Cardiac muscle cell (in vitro differentiated cells and primary cell): Measurements from ENCODE around the gene PDZD2. TPM values are rescaled to one million over a fixed set of nuclear protein-coding genes. Genes with fewer than 3 reads are reported as not detected.
"Not testable (repeated sequence)": the region's sequence is repeated elsewhere in the genome, so short reads cannot be mapped to it uniquely, and the experiment has no call there.

Experiments
- DNase-seq, 2 donors: peaks; one replicate each; pipeline versions ENCODE4 v3.0.0 to v3.0.0-alpha.2; 2010 to 2017; ENCODE audit warnings: low read depth in 1 of 2, low spot score in 1 of 2
- H3K27ac ChIP-seq: fragments of 200-600 bp; sonication (generic); 2 replicates; pipeline ENCODE4 v1.5.1; 2016
- H3K27me3 ChIP-seq: fragments of 200-600 bp; sonication (generic); 2 replicates; pipeline ENCODE4 v1.6.0; 2016; ENCODE audit warnings: control low read depth
- H3K36me3 ChIP-seq: fragments of 200-600 bp; sonication (generic); 2 replicates; pipeline ENCODE4 v1.5.1; 2016; ENCODE audit warnings: control low read depth
- H3K4me1 ChIP-seq: fragments of 200-600 bp; sonication (generic); 2 replicates; pipeline ENCODE4 v1.8.1; 2017; ENCODE audit warnings: low read depth, mild to moderate bottlenecking, mixed run types
- H3K4me3 ChIP-seq: fragments of 200-600 bp; sonication (generic); 2 replicates; pipeline ENCODE4 v1.5.1; 2016; ENCODE audit warnings: mild to moderate bottlenecking
- H3K9me3 ChIP-seq: fragments of 200-600 bp; sonication (generic); 2 replicates; pipeline ENCODE4 v1.5.1; 2017; ENCODE audit warnings: low read depth, mild to moderate bottlenecking, control low read depth
- CTCF ChIP-seq: IDR thresholded peaks from 2 replicates; pipeline ENCODE4 v1.5.1; 2012; ENCODE audit warnings: low read depth, mild to moderate bottlenecking, low read length
- polyA plus RNA-seq: library from polyadenylated mRNA; unstranded; fragments of >200 nt; fragmentation: Nextera tagmentation; extraction: Ambion mirVana; gene quantifications from 2 replicates; pipeline ENCODE4 v1.2.1, GENCODE V29; 2016
- total RNA-seq: library from RNA; depleted of rRNA; stranded (reverse); fragments of >200 nt; gene quantifications from 2 replicates; pipeline ENCODE4 v1.2.3, GENCODE V29; 2016

The PDZD2 gene
- total and polyA plus RNA-seq, 2 experiments from 2014 or later = 3.0 to 3.5 TPM

DNA sequence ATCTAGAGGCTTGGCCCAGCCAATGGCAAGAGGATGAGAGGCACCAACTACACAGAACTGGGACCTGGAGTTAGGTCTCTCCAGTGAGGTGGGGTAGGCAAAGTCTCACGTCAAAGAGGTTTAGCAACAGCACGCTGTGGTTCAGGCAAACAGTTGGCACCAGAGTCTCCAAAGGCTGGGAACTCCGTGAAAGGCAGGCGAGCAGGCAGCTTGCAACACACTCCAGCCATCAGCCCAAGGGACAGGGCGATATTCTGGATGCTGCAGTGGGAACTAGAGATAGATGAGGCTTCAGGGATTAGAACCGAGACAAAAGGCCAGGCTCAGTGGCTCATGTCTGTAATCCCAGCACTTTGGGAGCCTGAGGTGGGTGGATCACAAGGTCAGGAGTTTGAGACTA, 129.1 kb downstream of the PDZD2 start:
- no peak overlapping the region for H3K4me3 ChIP-seq
- H3K36me3 ChIP-seq = no peaks in the 10 kb centered on the region
- no peaks in the 10 kb centered on the region for H3K27me3 ChIP-seq
- no peak for DNase-seq
- no peak overlapping the region for H3K27ac ChIP-seq
- no peak for TF ChIP-seq CTCF
- H3K9me3 ChIP-seq = no peaks in the 10 kb centered on the region
- H3K4me1 ChIP-seq = no peaks in the 10 kb centered on the region

DNA sequence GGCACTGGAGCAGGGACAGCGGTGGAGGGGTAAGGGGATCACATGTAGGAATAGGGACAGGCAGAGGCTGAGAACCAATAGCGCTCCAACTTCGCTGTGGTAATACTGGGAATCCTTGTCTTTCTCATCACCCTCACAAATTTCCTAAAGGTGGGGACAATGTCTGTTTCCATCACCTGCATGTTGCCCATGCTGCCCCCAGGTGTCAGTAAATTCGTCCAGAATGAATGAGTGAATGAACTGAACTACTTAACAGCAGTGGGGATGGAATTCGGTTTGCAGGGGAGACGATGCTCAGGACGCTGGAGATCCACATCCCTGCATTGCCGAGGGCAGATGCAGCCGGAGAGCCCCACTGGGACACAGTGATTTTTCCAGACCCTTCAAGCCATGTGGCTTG, 129.9 kb downstream of the PDZD2 start:
- no peak for DNase-seq
- Histone ChIP-seq H3K27ac (no peak overlapping the region), H3K36me3 (no peaks in the 10 kb centered on the region), H3K4me1 (no peaks in the 10 kb centered on the region), H3K9me3 (no peaks in the 10 kb centered on the region), H3K27me3 (no peaks in the 10 kb centered on the region), H3K4me3 (no peak overlapping the region)
- TF ChIP-seq CTCF = no peak

- Histone ChIP-seq H3K9me3 (no peaks in the 10 kb centered on the region), H3K4me1 (no peaks in the 10 kb centered on the region), H3K27me3 (no peaks in the 10 kb centered on the region), H3K4me3 (no peak overlapping the region), H3K27ac (no peak overlapping the region), H3K36me3 (no peaks in the 10 kb centered on the region)
- no peak for DNase-seq
- TF ChIP-seq CTCF = no peak
Observed at GRCh38 chr5:31769530-31769929, 130.6 kb downstream of the PDZD2 start.

DNA sequence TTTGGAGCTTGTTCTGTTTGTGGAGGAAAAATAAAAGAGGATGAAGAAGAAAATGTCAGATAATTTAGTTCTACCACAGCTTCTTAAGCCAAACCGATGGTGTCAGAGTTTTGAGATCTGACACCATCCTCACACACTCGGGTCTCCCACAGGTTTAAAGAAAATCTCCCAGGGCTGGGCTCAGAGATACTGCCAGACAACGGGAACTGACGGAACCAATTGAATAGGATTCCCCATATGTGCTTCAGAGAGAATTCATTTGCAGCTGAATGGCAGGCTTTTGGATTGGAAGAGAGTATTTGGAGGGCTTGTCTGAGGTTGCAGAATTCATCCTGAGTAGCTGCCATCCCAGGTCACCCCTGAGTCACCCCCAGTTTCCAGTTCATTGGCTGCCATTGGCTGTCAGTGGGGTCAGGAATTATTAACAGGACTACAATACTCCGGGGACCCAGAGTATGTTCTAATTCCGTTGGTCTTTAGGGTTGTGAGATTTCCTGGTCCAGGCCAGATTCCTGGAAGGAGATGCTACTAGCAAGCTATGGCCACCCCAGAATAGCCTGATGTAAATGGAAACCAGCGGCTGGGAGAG, 131.3 kb downstream of the PDZD2 start:
- no peak overlapping the region for H3K4me3 ChIP-seq
- TF ChIP-seq CTCF = no peak
- no peaks in the 10 kb centered on the region for H3K9me3 ChIP-seq
- no peaks in the 10 kb centered on the region for H3K36me3 ChIP-seq
- no peak for DNase-seq
- H3K4me1 ChIP-seq = no peaks in the 10 kb centered on the region
- H3K27me3 ChIP-seq = no peaks in the 10 kb centered on the region
- no peak overlapping the region for H3K27ac ChIP-seq

- H3K4me1 ChIP-seq = no peaks in the 10 kb centered on the region
- no peak overlapping the region for H3K4me3 ChIP-seq
- TF ChIP-seq CTCF = no peak
- H3K27me3 ChIP-seq = no peaks in the 10 kb centered on the region
- no peak overlapping the region for H3K27ac ChIP-seq
- H3K9me3 ChIP-seq = no peaks in the 10 kb centered on the region
- no peaks in the 10 kb centered on the region for H3K36me3 ChIP-seq
- no peak for DNase-seq
Observed at GRCh38 chr5:31770998-31771397, 132.1 kb downstream of the PDZD2 start.

DNA sequence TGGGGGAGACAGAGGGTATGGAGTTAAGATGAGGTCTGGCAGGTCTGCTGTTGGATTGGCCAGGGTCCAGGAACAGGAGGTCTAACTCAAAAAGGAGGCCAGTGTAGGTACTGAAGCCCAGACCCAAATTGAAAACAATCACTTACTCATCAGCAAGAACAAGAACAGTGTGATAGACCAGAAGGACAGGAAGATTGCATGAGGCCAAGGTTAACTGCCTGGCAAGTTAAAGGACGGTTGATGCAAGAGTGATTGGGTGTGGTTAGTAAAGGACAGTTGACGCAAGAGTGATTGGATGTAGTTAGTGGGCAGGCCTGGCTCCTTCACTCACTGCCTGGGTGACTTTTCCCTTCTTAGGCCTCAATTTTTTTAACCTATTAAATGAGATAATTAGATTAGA, 132.6 kb downstream of the PDZD2 start:
- DNase-seq = no peak
- no peak for TF ChIP-seq CTCF
- Histone ChIP-seq H3K27me3 (no peaks in the 10 kb centered on the region), H3K27ac (no peak overlapping the region), H3K4me1 (no peaks in the 10 kb centered on the region), H3K9me3 (no peaks in the 10 kb centered on the region), H3K36me3 (no peaks in the 10 kb centered on the region), H3K4me3 (no peak overlapping the region)

- not testable (repeated sequence) for H3K4me1 ChIP-seq, H3K36me3 ChIP-seq, DNase-seq, H3K27ac ChIP-seq, H3K27me3 ChIP-seq, H3K4me3 ChIP-seq, H3K9me3 ChIP-seq
Observed at GRCh38 chr5:31776294-31776693, 137.4 kb downstream of the PDZD2 start.
